Fibroblast of the aortic adventitia (primary cell): ENCODE measurements around the gene CLSTN2. TPM values are rescaled to one million over a fixed set of nuclear protein-coding genes. Genes with fewer than 3 reads are reported as not detected.

Experiments
- DNase-seq: peaks from one replicate; pipeline ENCODE4 v3.0.0-alpha.2; 2010; ENCODE audit warnings: low read depth
- H3K4me3 ChIP-seq: 2 replicates; pipeline ENCODE4 v1.5.1; 2011; ENCODE audit warnings: low read depth, mild to moderate bottlenecking, control low read depth, low read length, moderate library complexity
- CTCF ChIP-seq: IDR thresholded peaks from 2 replicates; pipeline ENCODE4 v1.5.1; 2011; ENCODE audit warnings: mild to moderate bottlenecking, low read length, control low read depth, inconsistent platforms; ENCODE audit not compliant: insufficient read depth
- total RNA-seq: library from RNA; depleted of rRNA; stranded (reverse); fragments of >200 nt; gene quantifications from 2 replicates; pipeline ENCODE4 v1.2.3, GENCODE V29; 2012; ENCODE audit warnings: low replicate concordance

The CLSTN2 gene
- total RNA-seq, 1 donor: 3.2 TPM

- no peak overlapping the region for H3K4me3 ChIP-seq
- DNase-seq: no peak
- TF ChIP-seq CTCF: no peak
Measured at GRCh38 chr3:140246578-140246977, 311.6 kb downstream of the CLSTN2 start.

- DNase-seq: no peak
- H3K4me3 ChIP-seq: no peak overlapping the region
- TF ChIP-seq CTCF: no peak
Measured at GRCh38 chr3:140247775-140248174, 312.8 kb downstream of the CLSTN2 start.

- H3K4me3 ChIP-seq: no peak overlapping the region
- no peak for TF ChIP-seq CTCF
- DNase-seq: no peak
Measured at GRCh38 chr3:140249188-140249587, 314.2 kb downstream of the CLSTN2 start.

GRCh38 chr3:140250010-140250855, 315.2 kb downstream of the CLSTN2 start:
- no peak for DNase-seq
- no peak overlapping the region for H3K4me3 ChIP-seq
- no peak for TF ChIP-seq CTCF

- H3K4me3 ChIP-seq: no peak overlapping the region
- DNase-seq: no peak
- no peak for TF ChIP-seq CTCF
Measured at GRCh38 chr3:140250945-140251344, 316.0 kb downstream of the CLSTN2 start.

GRCh38 chr3:140251678-140252077, 316.7 kb downstream of the CLSTN2 start:
- DNase-seq: no peak
- H3K4me3 ChIP-seq: no peak overlapping the region
- TF ChIP-seq CTCF: no peak
